WTC11 (cell line): ENCODE results near the gene NPHS1. TPM values are rescaled to one million over a fixed set of nuclear protein-coding genes. Genes with fewer than 3 reads are reported as not detected.

Source experiments
- ATAC-seq: fragments of 200-7000 bp; cut with Tn5 transposase; 2 replicates; pipeline ENCODE4 v1.10.0; 2021; ENCODE audit warnings: mild to moderate bottlenecking, moderate library complexity
- CTCF ChIA-PET: fragments of 300-600 bp; sonication (Branson Sonifier 250); formaldehyde crosslinking; loops from one replicate; lab custom pipeline; 2021; ENCODE audit warnings: antibody characterized with exemption; lab: Charles Lee
- POLR2A ChIA-PET: fragments of 350-600 bp; sonication (Branson Sonifier 250); formaldehyde crosslinking; loops from one replicate; lab custom pipeline; 2021; ENCODE audit warnings: antibody characterized with exemption; lab: Charles Lee
- DNase-seq: peaks from one replicate; pipeline ENCODE4 v3.0.0; 2021; ENCODE audit warnings: low spot score
- H3K27ac Mint-ChIP-seq: 2 replicates; pipeline ENCODE4 v1.8.0; 2021; ENCODE audit warnings: mixed read lengths
- H3K27me3 Mint-ChIP-seq: 2 replicates; pipeline ENCODE4 v1.8.0; 2021; ENCODE audit warnings: low read depth, mild to moderate bottlenecking, moderate library complexity, mixed read lengths
- H3K36me3 Mint-ChIP-seq: 2 replicates; pipeline ENCODE4 v1.8.0; 2021; ENCODE audit warnings: mixed read lengths
- H3K4me1 Mint-ChIP-seq: 2 replicates; pipeline ENCODE4 v1.8.0; 2022; ENCODE audit warnings: mixed read lengths
- H3K4me3 Mint-ChIP-seq: 2 replicates; pipeline ENCODE4 v1.8.0; 2021; ENCODE audit warnings: mild to moderate bottlenecking, moderate library complexity, mixed read lengths
- H3K9me3 Mint-ChIP-seq: 2 replicates; pipeline ENCODE4 v1.8.0; 2021; ENCODE audit warnings: mixed read lengths
- ATF3 ChIP-seq: sonication (generic); formaldehyde crosslinking; conservative IDR thresholded peaks from 2 replicates; pipeline ENCODE4 v1.8.1; 2022; ENCODE audit warnings: mild to moderate bottlenecking, missing genetic modification reagents
- CBFB ChIP-seq: sonication (generic); formaldehyde crosslinking; IDR thresholded peaks from 2 replicates; pipeline ENCODE4 v1.8.1; 2022; ENCODE audit warnings: mild to moderate bottlenecking, low read depth, missing genetic modification reagents
- CDX4 ChIP-seq: fragments of 250-450 bp; sonication (Bioruptor Pico); IDR thresholded peaks from 2 replicates; pipeline ENCODE4 v1.9.0; 2021; ENCODE audit warnings: moderate library complexity, mild to moderate bottlenecking, inconsistent platforms, borderline replicate concordance
- CREM ChIP-seq: sonication (generic); formaldehyde crosslinking; IDR thresholded peaks from 2 replicates; pipeline ENCODE4 v1.8.1; 2022; ENCODE audit warnings: mild to moderate bottlenecking, missing genetic modification reagents, moderate library complexity
- E2F4 ChIP-seq: sonication (generic); formaldehyde crosslinking; IDR thresholded peaks from 2 replicates; pipeline ENCODE4 v1.8.1; 2022; ENCODE audit warnings: low read depth, mild to moderate bottlenecking, moderate library complexity, missing genetic modification reagents, borderline replicate concordance
- ESRRA ChIP-seq: sonication (generic); formaldehyde crosslinking; IDR thresholded peaks from 2 replicates; pipeline ENCODE4 v1.8.1; 2022; ENCODE audit warnings: mild to moderate bottlenecking, missing genetic modification reagents, borderline replicate concordance
- ETV6 ChIP-seq: sonication (generic); formaldehyde crosslinking; IDR thresholded peaks from 2 replicates; pipeline ENCODE4 v1.8.1; 2022; ENCODE audit warnings: mild to moderate bottlenecking, missing genetic modification reagents
- HMGA2 ChIP-seq: fragments of 250-450 bp; sonication (Bioruptor Pico); IDR thresholded peaks from 2 replicates; pipeline ENCODE4 v1.4.0; 2021; ENCODE audit warnings: mild to moderate bottlenecking, moderate library complexity
- JAZF1 ChIP-seq: fragments of 250-450 bp; sonication (Bioruptor Pico); IDR thresholded peaks from 2 replicates; pipeline ENCODE4 v1.9.0; 2021; ENCODE audit warnings: moderate library complexity, mild to moderate bottlenecking, inconsistent platforms
- NFE2L1 ChIP-seq: sonication (generic); formaldehyde crosslinking; IDR thresholded peaks from 2 replicates; pipeline ENCODE4 v1.8.1; 2023; ENCODE audit warnings: missing genetic modification reagents
- PRRX2 ChIP-seq: fragments of 250-450 bp; sonication (Bioruptor Pico); IDR thresholded peaks from 2 replicates; pipeline ENCODE4 v1.8.0; 2021; ENCODE audit warnings: mild to moderate bottlenecking
- RORB ChIP-seq: fragments of 250-450 bp; sonication (Bioruptor Pico); IDR thresholded peaks from 2 replicates; pipeline ENCODE4 v1.9.0; 2021; ENCODE audit warnings: mild to moderate bottlenecking
- SMAD4 ChIP-seq: sonication (generic); formaldehyde crosslinking; IDR thresholded peaks from 2 replicates; pipeline ENCODE4 v1.8.0; 2022; ENCODE audit warnings: mild to moderate bottlenecking, missing genetic modification reagents
- TEAD1 ChIP-seq: sonication (generic); formaldehyde crosslinking; IDR thresholded peaks from 2 replicates; pipeline ENCODE4 v1.8.0; 2022; ENCODE audit warnings: mild to moderate bottlenecking, missing genetic modification reagents
- USF1 ChIP-seq: sonication (generic); formaldehyde crosslinking; IDR thresholded peaks from 2 replicates; pipeline ENCODE4 v1.8.0; 2022; ENCODE audit warnings: mild to moderate bottlenecking, missing genetic modification reagents
- ZNF121 ChIP-seq: sonication (generic); formaldehyde crosslinking; IDR thresholded peaks from 2 replicates; pipeline ENCODE4 v1.8.0; 2023; ENCODE audit warnings: missing genetic modification reagents
- ZNF263 ChIP-seq: sonication (generic); formaldehyde crosslinking; IDR thresholded peaks from 2 replicates; pipeline ENCODE4 v1.8.1; 2022; ENCODE audit warnings: low read depth, mild to moderate bottlenecking, moderate library complexity, missing genetic modification reagents
- ZNF671 ChIP-seq: fragments of 250-450 bp; sonication (Bioruptor Pico); IDR thresholded peaks from 2 replicates; pipeline ENCODE4 v1.8.0; 2021; ENCODE audit warnings: mild to moderate bottlenecking
- total RNA-seq: library from RNA; stranded (reverse); gene quantifications from 3 replicates; pipeline ENCODE4 v1.2.3, GENCODE V29; 2021
- TF ChIP-seq, protein P1 (sequence below): fragments of 250-450 bp; sonication (Bioruptor Pico); IDR thresholded peaks from 2 replicates; pipeline ENCODE4 v2.1.2; 2022; ENCODE audit warnings: mild to moderate bottlenecking, moderate library complexity
- TF ChIP-seq, protein P2 (sequence below): fragments of 200-600 bp; IDR thresholded peaks from 2 replicates; pipeline ENCODE4 v1.8.0; 2022; ENCODE audit warnings: antibody characterized with exemption
- TF ChIP-seq, protein P3 (sequence below): sonication (generic); formaldehyde crosslinking; IDR thresholded peaks from 2 replicates; pipeline ENCODE4 v1.8.0; 2022; ENCODE audit warnings: mild to moderate bottlenecking, missing genetic modification reagents
- TF ChIP-seq, protein P4 (sequence below): sonication (generic); formaldehyde crosslinking; IDR thresholded peaks from 2 replicates; pipeline ENCODE4 v1.8.1; 2023; ENCODE audit warnings: mild to moderate bottlenecking, moderate library complexity, missing genetic modification reagents
- TF ChIP-seq, protein P5 (sequence below): sonication (generic); formaldehyde crosslinking; IDR thresholded peaks from 2 replicates; pipeline ENCODE4 v1.8.0; 2023; ENCODE audit warnings: missing genetic modification reagents

NPHS1 gene
- total RNA-seq, 1 experiment from 2014 or later = 0.61 TPM

DNA sequence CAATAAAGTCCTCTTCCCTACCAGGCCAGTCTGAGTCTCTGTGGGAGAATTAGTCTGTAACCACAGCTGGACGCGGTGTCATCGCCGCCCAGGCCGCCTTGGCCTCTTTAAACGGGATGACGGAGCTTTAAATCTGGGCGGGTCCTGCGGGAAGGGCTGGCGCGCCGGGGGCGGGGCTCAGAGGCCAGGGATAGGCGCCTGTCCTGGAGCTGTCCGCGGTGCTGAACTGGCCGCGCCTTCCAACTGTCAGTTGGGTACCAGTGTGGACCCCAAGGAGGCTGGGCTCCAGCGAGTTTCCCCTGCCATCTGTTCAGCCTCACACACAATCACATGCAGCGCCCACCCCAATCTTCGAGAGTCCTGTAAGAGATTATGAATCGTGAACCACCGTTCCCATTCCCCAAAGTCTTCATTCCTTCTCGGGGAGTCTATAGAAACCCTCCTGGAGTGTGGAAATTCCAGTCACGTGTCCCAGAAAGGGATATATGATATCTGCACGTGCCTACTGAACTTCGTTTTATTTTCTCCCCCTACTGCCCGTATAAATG, 27.5 kb upstream of the NPHS1 start (continued):
- TF ChIP-seq ESRRA (CRISPR knock-in tag) (peak; percentile 84), CBFB (CRISPR knock-in tag) (no peak), RORB (CRISPR knock-in tag) (no peak), ZNF121 (CRISPR knock-in tag) (no peak), ETV6 (CRISPR knock-in tag) (peak; percentile 96), ATF3 (CRISPR knock-in tag) (no peak), E2F4 (CRISPR knock-in tag) (no peak)
- TF ChIP-seq, protein P1, sequence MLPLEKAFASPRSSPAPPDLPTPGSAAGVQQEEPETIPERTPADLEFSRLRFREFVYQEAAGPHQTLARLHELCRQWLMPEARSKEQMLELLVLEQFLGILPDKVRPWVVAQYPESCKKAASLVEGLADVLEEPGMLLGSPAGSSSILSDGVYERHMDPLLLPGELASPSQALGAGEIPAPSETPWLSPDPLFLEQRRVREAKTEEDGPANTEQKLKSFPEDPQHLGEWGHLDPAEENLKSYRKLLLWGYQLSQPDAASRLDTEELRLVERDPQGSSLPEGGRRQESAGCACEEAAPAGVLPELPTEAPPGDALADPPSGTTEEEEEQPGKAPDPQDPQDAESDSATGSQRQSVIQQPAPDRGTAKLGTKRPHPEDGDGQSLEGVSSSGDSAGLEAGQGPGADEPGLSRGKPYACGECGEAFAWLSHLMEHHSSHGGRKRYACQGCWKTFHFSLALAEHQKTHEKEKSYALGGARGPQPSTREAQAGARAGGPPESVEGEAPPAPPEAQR = no peak
- TF ChIP-seq, protein P2, sequence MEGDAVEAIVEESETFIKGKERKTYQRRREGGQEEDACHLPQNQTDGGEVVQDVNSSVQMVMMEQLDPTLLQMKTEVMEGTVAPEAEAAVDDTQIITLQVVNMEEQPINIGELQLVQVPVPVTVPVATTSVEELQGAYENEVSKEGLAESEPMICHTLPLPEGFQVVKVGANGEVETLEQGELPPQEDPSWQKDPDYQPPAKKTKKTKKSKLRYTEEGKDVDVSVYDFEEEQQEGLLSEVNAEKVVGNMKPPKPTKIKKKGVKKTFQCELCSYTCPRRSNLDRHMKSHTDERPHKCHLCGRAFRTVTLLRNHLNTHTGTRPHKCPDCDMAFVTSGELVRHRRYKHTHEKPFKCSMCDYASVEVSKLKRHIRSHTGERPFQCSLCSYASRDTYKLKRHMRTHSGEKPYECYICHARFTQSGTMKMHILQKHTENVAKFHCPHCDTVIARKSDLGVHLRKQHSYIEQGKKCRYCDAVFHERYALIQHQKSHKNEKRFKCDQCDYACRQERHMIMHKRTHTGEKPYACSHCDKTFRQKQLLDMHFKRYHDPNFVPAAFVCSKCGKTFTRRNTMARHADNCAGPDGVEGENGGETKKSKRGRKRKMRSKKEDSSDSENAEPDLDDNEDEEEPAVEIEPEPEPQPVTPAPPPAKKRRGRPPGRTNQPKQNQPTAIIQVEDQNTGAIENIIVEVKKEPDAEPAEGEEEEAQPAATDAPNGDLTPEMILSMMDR = no peak
- TF ChIP-seq, protein P3, sequence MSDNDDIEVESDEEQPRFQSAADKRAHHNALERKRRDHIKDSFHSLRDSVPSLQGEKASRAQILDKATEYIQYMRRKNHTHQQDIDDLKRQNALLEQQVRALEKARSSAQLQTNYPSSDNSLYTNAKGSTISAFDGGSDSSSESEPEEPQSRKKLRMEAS (CRISPR knock-in tag) = peak; percentile 62; the same call in 1 of the 2 replicates

- POLR2A ChIA-PET = interaction anchor here (0.5 to 1.7 kb wide), 10 partner anchors 10 to 1664 kb away, joined by 3 to 15 read pairs (median 4); partner anchors contain the start of genes APLP1, KIRREL2, NPHS1 and THAP8
- Mint-ChIP-seq H3K27ac (no peak overlapping the region), H3K4me3 (peak overlapping the region; percentile 64; the same call in 1 of the 2 replicates), H3K27me3 (peaks cover 44% of the 10 kb centered on the region), H3K9me3 (no peaks in the 10 kb centered on the region), H3K4me1 (peaks cover 8% of the 10 kb centered on the region), H3K36me3 (no peaks in the 10 kb centered on the region)
- DNase-seq (no peak), ATAC-seq (no peak)
- CTCF ChIA-PET = interaction anchor here (0.6 to 1.8 kb wide), 18 partner anchors 9 to 249 kb away, joined by 3 to 22 read pairs (median 4); partner anchors contain the start of genes APLP1, KIRREL2, LIN37 and PSENEN
- no peak for TF ChIP-seq SMAD4 (CRISPR knock-in tag)
- TF ChIP-seq, protein P4, sequence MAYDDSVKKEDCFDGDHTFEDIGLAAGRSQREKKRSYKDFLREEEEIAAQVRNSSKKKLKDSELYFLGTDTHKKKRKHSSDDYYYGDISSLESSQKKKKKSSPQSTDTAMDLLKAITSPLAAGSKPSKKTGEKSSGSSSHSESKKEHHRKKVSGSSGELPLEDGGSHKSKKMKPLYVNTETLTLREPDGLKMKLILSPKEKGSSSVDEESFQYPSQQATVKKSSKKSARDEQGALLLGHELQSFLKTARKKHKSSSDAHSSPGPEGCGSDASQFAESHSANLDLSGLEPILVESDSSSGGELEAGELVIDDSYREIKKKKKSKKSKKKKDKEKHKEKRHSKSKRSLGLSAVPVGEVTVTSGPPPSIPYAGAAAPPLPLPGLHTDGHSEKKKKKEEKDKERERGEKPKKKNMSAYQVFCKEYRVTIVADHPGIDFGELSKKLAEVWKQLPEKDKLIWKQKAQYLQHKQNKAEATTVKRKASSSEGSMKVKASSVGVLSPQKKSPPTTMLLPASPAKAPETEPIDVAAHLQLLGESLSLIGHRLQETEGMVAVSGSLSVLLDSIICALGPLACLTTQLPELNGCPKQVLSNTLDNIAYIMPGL = no peak
- TF ChIP-seq ZNF263 (CRISPR knock-in tag) = no peak
- no peak for TF ChIP-seq ATF3 (CRISPR knock-in tag)
- TF ChIP-seq USF1 (CRISPR knock-in tag) = no peak
- TF ChIP-seq PRRX2 (CRISPR knock-in tag) = no peak
- no peak for TF ChIP-seq JAZF1 (CRISPR knock-in tag)
- no peak for TF ChIP-seq CDX4
- TF ChIP-seq, protein P5, sequence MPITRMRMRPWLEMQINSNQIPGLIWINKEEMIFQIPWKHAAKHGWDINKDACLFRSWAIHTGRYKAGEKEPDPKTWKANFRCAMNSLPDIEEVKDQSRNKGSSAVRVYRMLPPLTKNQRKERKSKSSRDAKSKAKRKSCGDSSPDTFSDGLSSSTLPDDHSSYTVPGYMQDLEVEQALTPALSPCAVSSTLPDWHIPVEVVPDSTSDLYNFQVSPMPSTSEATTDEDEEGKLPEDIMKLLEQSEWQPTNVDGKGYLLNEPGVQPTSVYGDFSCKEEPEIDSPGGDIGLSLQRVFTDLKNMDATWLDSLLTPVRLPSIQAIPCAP = no peak
- no peak for TF ChIP-seq HMGA2 (CRISPR knock-in tag)
- TF ChIP-seq CREM (CRISPR knock-in tag) = no peak
- no peak for TF ChIP-seq TEAD1 (CRISPR knock-in tag)
- TF ChIP-seq NFE2L1 = no peak
- TF ChIP-seq ZNF671 (CRISPR knock-in tag) = no peak
- no peak for TF ChIP-seq E2F4 (CRISPR knock-in tag)
Measured at GRCh38 chr19:35879068-35879467, 26.8 kb upstream of the NPHS1 start.
